Activated CD4-positive, CD25-positive, alpha-beta regulatory T cell treated with anti-CD3 and anti-CD28 coated beads, Interleukin-2, amount 50 U/mL, for 72 hours (primary cell): ENCODE results near the gene ZNF594.
"Not testable (repeated sequence)": the region's sequence is repeated elsewhere in the genome, so short reads cannot be mapped to it uniquely, and the experiment has no call there.

Experiments used
- DNase-seq: peaks from one replicate; pipeline ENCODE4 v3.0.0; 2021

ZNF594 gene

GRCh38 chr17:5135726-5136579 is 55.7 kb downstream of the ZNF594 start:
- DNase-seq, result no peak

- not testable (repeated sequence) for DNase-seq
Measured at GRCh38 chr17:5135131-5135712, 56.4 kb downstream of the ZNF594 start.

- DNase-seq, result not testable (repeated sequence)
Measured at GRCh38 chr17:5134571-5134970, 57.1 kb downstream of the ZNF594 start.

DNA sequence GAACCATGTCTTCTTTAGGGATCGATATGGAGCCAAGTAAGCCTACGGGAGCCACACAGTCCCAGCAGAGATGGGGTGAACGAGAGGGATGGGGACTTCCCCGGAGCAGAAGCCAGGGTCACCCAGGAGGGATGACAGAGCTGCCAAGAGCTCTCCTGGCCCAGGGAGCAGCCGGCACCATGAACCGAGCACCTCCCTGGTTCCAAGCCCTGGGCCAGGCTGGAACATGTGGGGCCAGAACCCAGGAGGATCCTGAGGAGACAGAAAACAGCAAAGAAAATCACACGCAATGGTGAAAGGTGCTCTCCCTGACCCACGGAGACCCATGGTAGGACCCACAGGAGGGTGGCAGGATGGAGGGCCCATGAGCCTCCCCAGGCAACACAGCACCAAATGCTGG is 57.7 kb downstream of the ZNF594 start:
- DNase-seq, result not testable (repeated sequence)

DNA sequence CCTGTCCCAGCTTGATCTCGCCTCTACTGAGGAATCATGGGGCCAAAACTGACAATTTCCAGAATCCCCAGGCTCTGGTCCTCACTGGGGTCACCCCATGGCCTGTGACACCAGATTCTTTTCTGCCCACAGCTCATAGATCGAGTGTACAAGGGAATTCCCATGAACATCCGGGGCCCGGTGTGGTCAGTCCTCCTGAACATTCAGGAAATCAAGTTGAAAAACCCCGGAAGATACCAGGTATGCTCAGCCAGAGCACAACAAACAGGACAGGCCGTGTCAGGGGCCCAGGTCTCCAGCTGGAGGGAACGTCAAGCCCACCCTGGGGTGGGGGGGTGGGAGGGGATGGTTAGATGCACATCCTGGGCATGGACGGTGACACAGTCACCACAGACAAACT is 58.4 kb downstream of the ZNF594 start:
- no peak for DNase-seq

- DNase-seq, result not testable (repeated sequence)
Measured at GRCh38 chr17:5132503-5133225, 59.0 kb downstream of the ZNF594 start.

- not testable (repeated sequence) for DNase-seq
Measured at GRCh38 chr17:5131799-5132502, 59.7 kb downstream of the ZNF594 start.

DNA sequence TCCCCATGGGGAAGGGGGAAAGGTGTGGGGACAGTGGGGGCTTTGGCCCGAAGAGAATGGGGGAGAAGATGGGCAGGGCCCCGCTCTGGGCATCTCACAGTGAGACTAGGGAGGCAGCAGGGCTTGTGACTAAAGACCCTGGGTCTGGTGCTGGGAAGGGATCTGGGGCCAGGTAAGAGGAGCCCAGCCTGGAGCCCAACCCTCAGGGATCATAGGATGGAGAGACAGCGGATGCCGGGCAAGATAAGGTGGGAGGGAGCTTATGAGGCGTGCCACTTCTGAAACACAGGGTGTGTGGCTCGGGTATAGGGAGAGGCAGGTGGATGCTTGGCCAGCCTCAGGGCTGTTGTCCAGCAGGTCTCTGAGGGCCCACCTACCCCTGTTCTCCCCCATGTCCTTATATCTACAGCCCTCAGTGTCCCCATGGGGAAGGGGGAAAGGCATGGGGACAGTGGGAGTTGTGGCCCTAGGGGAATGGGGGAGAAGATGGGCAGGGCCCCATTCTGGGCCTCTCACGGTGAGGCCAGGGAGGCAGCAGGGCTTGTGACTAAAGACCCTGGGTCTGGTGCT is 60.4 kb downstream of the ZNF594 start:
- DNase-seq, result no peak

DNA sequence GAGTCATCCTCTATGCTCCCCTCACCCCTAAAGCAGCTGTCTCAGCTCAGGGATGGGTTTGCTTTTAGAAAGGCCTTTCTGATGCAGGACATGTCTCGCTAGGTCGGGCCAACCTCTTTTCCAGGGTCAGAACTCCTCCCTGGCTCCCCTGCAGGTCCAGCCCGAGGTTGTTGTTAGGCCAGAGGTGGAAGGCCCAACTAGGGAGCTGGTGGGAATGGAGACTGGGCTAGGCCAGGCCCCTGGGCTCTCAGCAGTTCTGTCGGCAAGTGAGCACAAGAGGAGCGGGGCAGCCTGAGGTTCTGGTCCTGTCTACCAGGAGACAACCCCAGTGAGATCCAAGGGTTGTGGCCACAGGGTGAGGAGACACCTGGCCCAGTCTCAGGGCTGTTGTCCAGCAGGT is 61.0 kb downstream of the ZNF594 start:
- not testable (repeated sequence) for DNase-seq

GRCh38 chr17:5130261-5130660 is 61.4 kb downstream of the ZNF594 start:
- not testable (repeated sequence) for DNase-seq

DNA sequence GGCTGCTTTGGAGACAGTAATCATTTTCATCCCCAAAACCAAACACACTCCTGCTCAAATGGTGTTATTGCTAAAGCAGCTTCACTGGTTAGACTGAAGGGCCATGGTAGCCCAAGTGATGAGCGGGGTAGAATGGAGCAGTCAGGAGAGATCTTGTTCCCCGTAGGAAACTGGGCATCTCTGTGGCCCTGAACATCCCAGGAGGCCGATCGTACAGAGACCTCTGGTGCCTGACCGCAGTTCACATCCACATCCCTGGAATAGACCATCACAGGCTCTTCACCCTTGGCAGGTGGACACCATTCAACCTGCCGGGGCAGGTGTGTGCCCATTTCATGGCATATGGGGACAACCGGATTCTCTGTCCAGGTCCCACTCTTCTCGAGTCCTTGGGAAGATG is 61.9 kb downstream of the ZNF594 start:
- not testable (repeated sequence) for DNase-seq
